Measurements from ENCODE around the gene TJP1.

DNA sequence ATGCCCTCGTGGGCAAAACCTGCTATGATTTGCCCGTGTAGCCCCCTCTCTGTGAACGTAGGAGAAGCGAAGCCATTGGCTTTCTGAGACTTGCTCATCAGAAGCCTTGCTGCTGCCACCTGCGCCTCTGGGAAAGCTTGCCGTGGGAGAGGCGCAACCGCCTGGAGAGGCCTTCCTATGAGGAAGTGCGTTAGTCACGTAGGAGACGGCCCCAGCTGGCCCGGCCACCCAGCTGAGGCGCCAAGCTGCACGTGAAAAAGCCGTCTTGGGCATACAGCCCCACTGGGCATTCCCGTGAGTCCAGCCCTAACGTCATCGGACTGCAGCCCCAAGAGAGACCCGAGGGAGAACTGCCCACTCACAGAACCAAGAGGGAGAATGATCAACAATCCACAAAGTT, 49.1 kb upstream of the TJP1 start:
- TF ChIP-seq, protein P1, sequence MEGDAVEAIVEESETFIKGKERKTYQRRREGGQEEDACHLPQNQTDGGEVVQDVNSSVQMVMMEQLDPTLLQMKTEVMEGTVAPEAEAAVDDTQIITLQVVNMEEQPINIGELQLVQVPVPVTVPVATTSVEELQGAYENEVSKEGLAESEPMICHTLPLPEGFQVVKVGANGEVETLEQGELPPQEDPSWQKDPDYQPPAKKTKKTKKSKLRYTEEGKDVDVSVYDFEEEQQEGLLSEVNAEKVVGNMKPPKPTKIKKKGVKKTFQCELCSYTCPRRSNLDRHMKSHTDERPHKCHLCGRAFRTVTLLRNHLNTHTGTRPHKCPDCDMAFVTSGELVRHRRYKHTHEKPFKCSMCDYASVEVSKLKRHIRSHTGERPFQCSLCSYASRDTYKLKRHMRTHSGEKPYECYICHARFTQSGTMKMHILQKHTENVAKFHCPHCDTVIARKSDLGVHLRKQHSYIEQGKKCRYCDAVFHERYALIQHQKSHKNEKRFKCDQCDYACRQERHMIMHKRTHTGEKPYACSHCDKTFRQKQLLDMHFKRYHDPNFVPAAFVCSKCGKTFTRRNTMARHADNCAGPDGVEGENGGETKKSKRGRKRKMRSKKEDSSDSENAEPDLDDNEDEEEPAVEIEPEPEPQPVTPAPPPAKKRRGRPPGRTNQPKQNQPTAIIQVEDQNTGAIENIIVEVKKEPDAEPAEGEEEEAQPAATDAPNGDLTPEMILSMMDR (IDR thresholded peaks at IDR 0.05) = no peak
- no peak for TF ChIP-seq EZH2 (IDR thresholded peaks at IDR 0.05; ENCODE audit: borderline replicate concordance, insufficient read depth, low read depth, low read length, poor library complexity, severe bottlenecking)

All from B cell (primary cell).